ENCODE results near the gene PDE8A. TPM values are rescaled to one million over a fixed set of nuclear protein-coding genes. Genes with fewer than 3 reads are reported as not detected.
A peak's percentile ranks its signal among the peaks of the same experiment; 100 is the strongest.

The PDE8A gene
- total and polyA plus RNA-seq, 2 experiments from 2014 or later = 15.3 to 26.0 TPM

GRCh38 chr15:85000937-85001336 is 19.3 kb downstream of the PDE8A start:
- H3K27ac ChIP-seq = peak overlapping the region; percentile 39
- H3K4me2 ChIP-seq = peak overlapping the region; percentile 22
- peaks cover 16% of the 10 kb centered on the region for H3K4me1 ChIP-seq (ENCODE audit: insufficient read depth)
- no peak overlapping the region for H2AFZ ChIP-seq
- 71% methylated on average over 5 of the region's 5 CpGs for WGBS (ENCODE audit: low lambda C conversion rate, missing lambda C conversion rate)
- H3K36me3 ChIP-seq (replicated peaks; ENCODE audit: insufficient read depth, low read depth) = no peaks in the 10 kb centered on the region
- H3K27me3 ChIP-seq = no peaks in the 10 kb centered on the region
- H3K4me3 ChIP-seq = no peak overlapping the region
- no peak for TF ChIP-seq EZH2 (IDR thresholded peaks at IDR 0.05; ENCODE audit: borderline replicate concordance)
- TF ChIP-seq CTCF (IDR thresholded peaks at IDR 0.05; ENCODE audit: poor library complexity) = no peak
- TF ChIP-seq EZH2phosphoT487 (IDR thresholded peaks at IDR 0.05; ENCODE audit: low read depth, severe bottlenecking, unreplicated experiment) = no peak
- no peaks in the 10 kb centered on the region for H3K9me3 ChIP-seq (ENCODE audit: low read depth)
- no peaks in the 10 kb centered on the region for H4K20me1 ChIP-seq (ENCODE audit: insufficient read depth, poor library complexity, severe bottlenecking)
- H3K79me2 ChIP-seq = peaks cover 100% of the 10 kb centered on the region
- H3K9me2 ChIP-seq (replicated peaks; ENCODE audit: insufficient read depth) = no peaks in the 10 kb centered on the region
- DNase-seq (ENCODE audit: low spot score) = no peak

GRCh38 chr15:85002517-85002916 is 20.9 kb downstream of the PDE8A start:
- WGBS (ENCODE audit: low lambda C conversion rate, missing lambda C conversion rate) = 90% methylated on average over 4 of the region's 4 CpGs
- no peak for DNase-seq (ENCODE audit: low spot score)
- Histone ChIP-seq H3K4me2 (no peak overlapping the region), H3K9me3 (ENCODE audit: low read depth) (no peaks in the 10 kb centered on the region), H3K4me1 (ENCODE audit: insufficient read depth) (peaks cover 17% of the 10 kb centered on the region), H3K27ac (no peak overlapping the region), H3K79me2 (peaks cover 100% of the 10 kb centered on the region), H3K9me2 (replicated peaks; ENCODE audit: insufficient read depth) (no peaks in the 10 kb centered on the region), H3K36me3 (replicated peaks; ENCODE audit: insufficient read depth, low read depth) (no peaks in the 10 kb centered on the region), H4K20me1 (ENCODE audit: insufficient read depth, poor library complexity, severe bottlenecking) (no peaks in the 10 kb centered on the region), H3K4me3 (no peak overlapping the region), H2AFZ (no peak overlapping the region), H3K27me3 (no peaks in the 10 kb centered on the region)
- TF ChIP-seq CTCF (IDR thresholded peaks at IDR 0.05; ENCODE audit: poor library complexity) (no peak), EZH2 (IDR thresholded peaks at IDR 0.05; ENCODE audit: borderline replicate concordance) (no peak), EZH2phosphoT487 (IDR thresholded peaks at IDR 0.05; ENCODE audit: low read depth, severe bottlenecking, unreplicated experiment) (no peak)

- Histone ChIP-seq H3K9me3 (ENCODE audit: low read depth) (no peaks in the 10 kb centered on the region), H3K79me2 (peaks cover 100% of the 10 kb centered on the region), H3K27me3 (no peaks in the 10 kb centered on the region), H2AFZ (no peak overlapping the region), H3K4me2 (no peak overlapping the region), H3K36me3 (replicated peaks; ENCODE audit: insufficient read depth, low read depth) (no peaks in the 10 kb centered on the region), H3K4me3 (no peak overlapping the region), H3K9me2 (replicated peaks; ENCODE audit: insufficient read depth) (no peaks in the 10 kb centered on the region), H3K27ac (no peak overlapping the region), H4K20me1 (ENCODE audit: insufficient read depth, poor library complexity, severe bottlenecking) (no peaks in the 10 kb centered on the region), H3K4me1 (ENCODE audit: insufficient read depth) (peaks cover 27% of the 10 kb centered on the region)
- WGBS (ENCODE audit: low lambda C conversion rate, missing lambda C conversion rate) = 92% methylated on average over 3 of the region's 3 CpGs
- DNase-seq (ENCODE audit: low spot score) = no peak
- TF ChIP-seq CTCF (IDR thresholded peaks at IDR 0.05; ENCODE audit: poor library complexity) (no peak), EZH2 (IDR thresholded peaks at IDR 0.05; ENCODE audit: borderline replicate concordance) (no peak), EZH2phosphoT487 (IDR thresholded peaks at IDR 0.05; ENCODE audit: low read depth, severe bottlenecking, unreplicated experiment) (no peak)
These were observed 22.1 kb downstream of the PDE8A start for GRCh38 chr15:85003593-85004312.
